Fibroblast of lung (primary cell): ENCODE measurements around the gene TMEM126B. TPM values are rescaled to one million over a fixed set of nuclear protein-coding genes. Genes with fewer than 3 reads are reported as not detected.
A peak's percentile ranks its signal among the peaks of the same experiment; 100 is the strongest.
"Not testable (repeated sequence)": the region's sequence is repeated elsewhere in the genome, so short reads cannot be mapped to it uniquely, and the experiment has no call there.

Source experiments
- DNase-seq, 2 donors: peaks; one replicate each; pipeline versions ENCODE4 v3.0.0 to v3.0.0-alpha.2; 2010; ENCODE audit warnings: low read depth in 2 of 2
- H2AFZ ChIP-seq: 2 replicates; pipeline ENCODE4 v1.5.1; 2012; ENCODE audit warnings: low read length, control low read depth, inconsistent platforms
- H3K27ac ChIP-seq: 2 replicates; pipeline ENCODE4 v1.5.1; 2011; ENCODE audit warnings: low read length, control low read depth; ENCODE audit not compliant: insufficient read depth
- H3K27me3 ChIP-seq: 2 replicates; pipeline ENCODE4 v1.5.1; 2011; ENCODE audit warnings: mild to moderate bottlenecking, low read length; ENCODE audit not compliant: control insufficient read depth, insufficient read depth
- H3K36me3 ChIP-seq: 2 replicates; pipeline ENCODE4 v1.5.1; 2011; ENCODE audit warnings: low read length; ENCODE audit not compliant: control insufficient read depth, insufficient read depth
- H3K4me1 ChIP-seq: 2 replicates; pipeline ENCODE4 v1.5.1; 2011; ENCODE audit warnings: low read length; ENCODE audit not compliant: control insufficient read depth, insufficient read depth; ENCODE audit errors: extremely low read depth
- H3K4me2 ChIP-seq: 2 replicates; pipeline ENCODE4 v1.5.1; 2011; ENCODE audit warnings: low read length, control low read depth; ENCODE audit not compliant: insufficient read depth; ENCODE audit errors: extremely low read depth
- H3K4me3 ChIP-seq, 4 experiments: fragments of 200-600 bp in 1 of 4; sonication (generic) in 1 of 4; replicated peaks in 1 of 4; 2 replicates each; pipeline ENCODE4 v1.5.1; 2011 to 2016; ENCODE audit warnings: low read length in 4 of 4, low read depth in 3 of 4, mild to moderate bottlenecking in 3 of 4, control low read depth in 2 of 4, inconsistent platforms in 1 of 4, mixed read lengths in 1 of 4; ENCODE audit not compliant: insufficient read depth in 1 of 4; ENCODE audit errors: control extremely low read depth in 1 of 4
- H3K79me2 ChIP-seq: 2 replicates; pipeline ENCODE4 v1.5.1; 2012; ENCODE audit warnings: mild to moderate bottlenecking, low read length, inconsistent platforms; ENCODE audit not compliant: control insufficient read depth, insufficient read depth
- H3K9ac ChIP-seq: 2 replicates; pipeline ENCODE4 v1.5.1; 2011; ENCODE audit warnings: mild to moderate bottlenecking, low read length, control low read depth; ENCODE audit not compliant: insufficient read depth
- H3K9me3 ChIP-seq: 2 replicates; pipeline ENCODE4 v1.5.1; 2012; ENCODE audit warnings: low read depth, low read length; ENCODE audit not compliant: control insufficient read depth, insufficient read depth
- H4K20me1 ChIP-seq: 2 replicates; pipeline ENCODE4 v1.5.1; 2011; ENCODE audit warnings: low read length; ENCODE audit not compliant: control insufficient read depth, insufficient read depth; ENCODE audit errors: extremely low read depth
- CTCF ChIP-seq, 2 donors: IDR thresholded peaks in 1 of 2; conservative IDR thresholded peaks in 1 of 2; 1 replicate in 1 of 2; 2 replicates in 1 of 2; pipeline ENCODE4 v1.5.1; 2011 to 2012; ENCODE audit warnings: low read length in 2 of 2, control low read depth in 1 of 2, inconsistent platforms in 1 of 2, low read depth in 1 of 2, mild to moderate bottlenecking in 1 of 2
- EZH2 ChIP-seq: IDR thresholded peaks from 2 replicates; pipeline ENCODE4 v1.5.1; 2012; ENCODE audit warnings: low read length, control low read depth, mild to moderate bottlenecking; ENCODE audit errors: missing control alignments
- polyA plus RNA-seq, 2 donors: library from polyadenylated mRNA; depleted of rRNA in 1 of 2; stranded (reverse) in 1 of 2; unstranded in 1 of 2; fragments of >200 nt; gene quantifications; 2 replicates each; pipeline ENCODE4 v1.2.1, GENCODE V29; 2011 to 2012; ENCODE audit warnings: missing spikeins in 1 of 2
- total RNA-seq: library from RNA; depleted of rRNA; stranded (reverse); fragments of >200 nt; gene quantifications from 2 replicates; pipeline ENCODE4 v1.2.1, GENCODE V29; 2014

The TMEM126B gene
- total and polyA plus RNA-seq, 2 donors (not counting 1 experiment from before 2014, with no cell fraction given), result 70.5 to 84.5 TPM

- no peak overlapping the region for H3K9ac ChIP-seq
- DNase-seq, result no peak
- no peak for TF ChIP-seq CTCF (conservative IDR thresholded peaks at IDR 0.05 in 1 of 2, IDR thresholded peaks at IDR 0.05 in 1 of 2; ENCODE audit: low read depth in 1 of 2, low read length in 2 of 2)
- no peak for TF ChIP-seq EZH2
Observed at GRCh38 chr11:85599083-85599482, 29.3 kb upstream of the TMEM126B start.

GRCh38 chr11:85602526-85603213 is 25.7 kb upstream of the TMEM126B start:
- TF ChIP-seq EZH2 (no peak), CTCF (conservative IDR thresholded peaks at IDR 0.05 in 1 of 2, IDR thresholded peaks at IDR 0.05 in 1 of 2; ENCODE audit: low read depth in 1 of 2, low read length in 2 of 2) (no peak)
- Histone ChIP-seq H3K27ac (no peak overlapping the region), H3K27me3 (no peaks in the 10 kb centered on the region), H3K79me2 (no peaks in the 10 kb centered on the region), H3K4me3 (no peak overlapping the region), H3K9me3 (no peaks in the 10 kb centered on the region), H3K4me2 (no peak overlapping the region), H4K20me1 (no peaks in the 10 kb centered on the region), H3K4me1 (no peaks in the 10 kb centered on the region), H2AFZ (no peak overlapping the region), H3K36me3 (no peaks in the 10 kb centered on the region), H3K9ac (no peak overlapping the region)
- DNase-seq, result peak in 1 of 2 donors; percentile 14

More at GRCh38 chr11:85599083-85599482, 29.3 kb upstream of the TMEM126B start:
- no peaks in the 10 kb centered on the region for H4K20me1 ChIP-seq
- H3K9me3 ChIP-seq, result no peaks in the 10 kb centered on the region
- H3K4me3 ChIP-seq, result no peak overlapping the region
- no peaks in the 10 kb centered on the region for H3K36me3 ChIP-seq
- no peaks in the 10 kb centered on the region for H3K4me1 ChIP-seq
- no peaks in the 10 kb centered on the region for H3K79me2 ChIP-seq
- H3K27me3 ChIP-seq, result no peaks in the 10 kb centered on the region
- H2AFZ ChIP-seq, result no peak overlapping the region
- H3K4me2 ChIP-seq, result no peak overlapping the region
- no peak overlapping the region for H3K27ac ChIP-seq

- no peaks in the 10 kb centered on the region for H3K4me1 ChIP-seq
- no peak overlapping the region for H3K4me3 ChIP-seq
- no peaks in the 10 kb centered on the region for H4K20me1 ChIP-seq
- H3K4me2 ChIP-seq, result no peak overlapping the region
- no peaks in the 10 kb centered on the region for H3K36me3 ChIP-seq
- H3K9me3 ChIP-seq, result no peaks in the 10 kb centered on the region
- H3K27me3 ChIP-seq, result no peaks in the 10 kb centered on the region
- no peaks in the 10 kb centered on the region for H3K79me2 ChIP-seq
- TF ChIP-seq CTCF (conservative IDR thresholded peaks at IDR 0.05 in 1 of 2, IDR thresholded peaks at IDR 0.05 in 1 of 2; ENCODE audit: low read depth in 1 of 2, low read length in 2 of 2), result no peak
- H3K9ac ChIP-seq, result no peak overlapping the region
- DNase-seq, result no peak
- no peak overlapping the region for H2AFZ ChIP-seq
- H3K27ac ChIP-seq, result no peak overlapping the region
Observed at GRCh38 chr11:85603220-85603619, 25.2 kb upstream of the TMEM126B start.

- H2AFZ ChIP-seq, H3K4me1 ChIP-seq, H3K27me3 ChIP-seq, H3K36me3 ChIP-seq, H3K9ac ChIP-seq, H3K79me2 ChIP-seq, H3K4me3 ChIP-seq, H3K4me2 ChIP-seq, H4K20me1 ChIP-seq, DNase-seq, H3K27ac ChIP-seq, H3K9me3 ChIP-seq: not testable (repeated sequence)
Observed at GRCh38 chr11:85606237-85606636, 22.2 kb upstream of the TMEM126B start.

- H3K9me3 ChIP-seq, H3K27ac ChIP-seq, H3K9ac ChIP-seq, H4K20me1 ChIP-seq, H3K4me1 ChIP-seq, H3K36me3 ChIP-seq, H2AFZ ChIP-seq, H3K79me2 ChIP-seq, H3K4me3 ChIP-seq, H3K27me3 ChIP-seq, DNase-seq, H3K4me2 ChIP-seq: not testable (repeated sequence)
Observed at GRCh38 chr11:85608621-85609020, 19.8 kb upstream of the TMEM126B start.
